Epithelial cell of proximal tubule (primary cell): Measurements from ENCODE around the gene SRGAP3. TPM values are rescaled to one million over a fixed set of nuclear protein-coding genes. Genes with fewer than 3 reads are reported as not detected.

ENCODE experiments used
- DNase-seq: peaks from one replicate; pipeline ENCODE4 v3.0.0-alpha.2; 2011; ENCODE audit warnings: low read depth
- H3K4me3 ChIP-seq: 2 replicates; pipeline ENCODE4 v1.5.1; 2011; ENCODE audit warnings: low read depth, mild to moderate bottlenecking, low read length
- CTCF ChIP-seq: conservative IDR thresholded peaks from 2 replicates; pipeline ENCODE4 v1.5.1; 2012; ENCODE audit warnings: low read depth, mild to moderate bottlenecking, low read length
- total RNA-seq: library from RNA; depleted of rRNA; stranded (reverse); fragments of >200 nt; gene quantifications from 2 replicates; pipeline ENCODE4 v1.2.3, GENCODE V29; 2015

Gene SRGAP3
- total RNA-seq, 1 donor from 2014 or later = 3.4 TPM

- TF ChIP-seq CTCF = no peak
- DNase-seq = no peak
- H3K4me3 ChIP-seq = no peak overlapping the region
Measured at GRCh38 chr3:9125278-9125951, 124.0 kb downstream of the SRGAP3 start.

GRCh38 chr3:9124730-9125129 is 124.7 kb downstream of the SRGAP3 start:
- H3K4me3 ChIP-seq = no peak overlapping the region
- TF ChIP-seq CTCF = no peak
- no peak for DNase-seq

- DNase-seq = no peak
- no peak overlapping the region for H3K4me3 ChIP-seq
- no peak for TF ChIP-seq CTCF
Measured at GRCh38 chr3:9123840-9124239, 125.6 kb downstream of the SRGAP3 start.

GRCh38 chr3:9122732-9123364 is 126.6 kb downstream of the SRGAP3 start:
- no peak for DNase-seq
- no peak overlapping the region for H3K4me3 ChIP-seq
- no peak for TF ChIP-seq CTCF

GRCh38 chr3:9121366-9122001 is 128.0 kb downstream of the SRGAP3 start:
- no peak for TF ChIP-seq CTCF
- H3K4me3 ChIP-seq = no peak overlapping the region
- no peak for DNase-seq

GRCh38 chr3:9119331-9119730 is 130.1 kb downstream of the SRGAP3 start:
- no peak for DNase-seq
- no peak overlapping the region for H3K4me3 ChIP-seq
- no peak for TF ChIP-seq CTCF

- DNase-seq = no peak
- no peak overlapping the region for H3K4me3 ChIP-seq
- TF ChIP-seq CTCF = no peak
Measured at GRCh38 chr3:9118222-9118621, 131.2 kb downstream of the SRGAP3 start.
